Panc1 (cell line): ENCODE measurements around the gene DNER.

ENCODE experiments used
- CTCF ChIP-seq: fragments of 450-650 bp; IDR thresholded peaks from 2 replicates; pipeline ENCODE4 v1.5.1; 2017; ENCODE audit warnings: mild to moderate bottlenecking
- REST ChIP-seq, 2 experiments: IDR thresholded peaks; 2 replicates each; pipeline ENCODE4 v1.6.1; 2011 to 2012; ENCODE audit warnings: low read depth in 2 of 2, control low read depth in 1 of 2, low read length in 1 of 2, mild to moderate bottlenecking in 1 of 2, moderate library complexity in 1 of 2; ENCODE audit not compliant: insufficient read depth in 1 of 2

- no peak for TF ChIP-seq CTCF
- no peak for TF ChIP-seq REST (IDR thresholded peaks at IDR 0.05; ENCODE audit: insufficient read depth in 1 of 2, low read depth in 2 of 2, low read length in 1 of 2)
Measured at GRCh38 chr2:229620759-229621158, 93.6 kb downstream of the DNER start.
